HepG2 (cell line): Measurements from ENCODE around the gene ARHGEF12. TPM values are rescaled to one million over a fixed set of nuclear protein-coding genes. Genes with fewer than 3 reads are reported as not detected.

Source experiments
- ATAC-seq: fragments of 200-7000 bp; cut with Tn5 transposase; 3 replicates; pipeline ENCODE4 v1.9.1; 2020; ENCODE audit warnings: mild to moderate bottlenecking, moderate library complexity
- BruUV-seq: library from RNA; stranded (reverse); fragments of 400-500 nt; replicated peaks from 2 replicates; lab custom pipeline; 2021; lab: Mats Ljungman, UMichigan
- CTCF ChIA-PET: fragments of 300-600 bp; formaldehyde crosslinking; extraction: SDS; loops from one replicate; lab custom pipeline; 2021; ENCODE audit warnings: low total read pairs, inconsistent platforms, low intra/inter-chr PET ratio; lab: Yijun Ruan, JAX
- POLR2A ChIA-PET: fragments of 350-600 bp; sonication (Branson Sonifier 250); formaldehyde crosslinking; loops from one replicate; lab custom pipeline; 2020; ENCODE audit warnings: antibody characterized with exemption, inconsistent platforms; lab: Yijun Ruan, JAX
- DNase-seq: peaks from one replicate; pipeline ENCODE4 v3.0.0-alpha.2; 2015; ENCODE audit warnings: low spot score
- FAIRE-seq: peaks from 3 replicates; lab custom pipeline; 2011; peaks lifted over from hg19 to GRCh38; lab: Jason Lieb, UNC
- H2AFZ ChIP-seq: one replicate; pipeline ENCODE4 v1.6.1; 2011; ENCODE audit warnings: low read length, inconsistent platforms
- H3K27ac ChIP-seq: fragments of 300-600 bp; 3 replicates; pipeline ENCODE4 v1.8.0; 2011; ENCODE audit warnings: mixed run types, mild to moderate bottlenecking, mixed read lengths, low read length, inconsistent platforms; ENCODE audit not compliant: insufficient read depth; ENCODE audit errors: extremely low read length
- H3K27me3 ChIP-seq, 2 experiments: fragments of 200-600 bp in 1 of 2; 2 replicates in 1 of 2; 3 replicates in 1 of 2; pipeline versions ENCODE4 v1.6.0 to v1.8.0; 2011; ENCODE audit warnings: low read length in 2 of 2, mild to moderate bottlenecking in 2 of 2, moderate library complexity in 2 of 2, inconsistent platforms in 1 of 2; ENCODE audit not compliant: insufficient read depth in 2 of 2, control insufficient read depth in 1 of 2
- H3K36me3 ChIP-seq, 2 experiments: fragments of 200-600 bp in 1 of 2; replicated peaks in 1 of 2; 2 replicates in 1 of 2; 3 replicates in 1 of 2; pipeline versions ENCODE4 v1.5.1 to v1.8.0; 2011; ENCODE audit warnings: low read length in 2 of 2, inconsistent platforms in 1 of 2; ENCODE audit not compliant: insufficient read depth in 2 of 2, control insufficient read depth in 1 of 2
- H3K4me1 ChIP-seq: 2 replicates; pipeline ENCODE4 v1.5.1; 2012; ENCODE audit warnings: low read length, inconsistent platforms; ENCODE audit not compliant: insufficient read depth
- H3K4me2 ChIP-seq: 2 replicates; pipeline ENCODE4 v1.6.0; 2011; ENCODE audit warnings: low read depth, low read length, inconsistent platforms
- H3K4me3 ChIP-seq, 3 experiments: fragments of 200-600 bp in 1 of 3; sonication (generic), shearing (Covaris generic) in 1 of 3; replicated peaks in 1 of 3; 2 replicates each; pipeline ENCODE4 v1.5.1; 2011 to 2016; ENCODE audit warnings: low read length in 3 of 3, inconsistent platforms in 2 of 3, low read depth in 2 of 3, mild to moderate bottlenecking in 2 of 3, control low read depth in 1 of 3, mixed read lengths in 1 of 3; ENCODE audit not compliant: insufficient read depth in 1 of 3
- H3K79me2 ChIP-seq: one replicate; pipeline ENCODE4 v1.6.1; 2011; ENCODE audit warnings: low read length, inconsistent platforms; ENCODE audit not compliant: insufficient read depth
- H3K9ac ChIP-seq: 2 replicates; pipeline ENCODE4 v1.6.0; 2011; ENCODE audit warnings: mild to moderate bottlenecking, low read depth, low read length, inconsistent platforms; ENCODE audit not compliant: insufficient read depth
- H3K9me3 ChIP-seq: 2 replicates; pipeline ENCODE4 v1.5.1; 2012; ENCODE audit warnings: mild to moderate bottlenecking, low read length
- H4K20me1 ChIP-seq: 2 replicates; pipeline ENCODE4 v1.6.0; 2011; ENCODE audit warnings: inconsistent platforms, mild to moderate bottlenecking, low read length, moderate library complexity; ENCODE audit not compliant: insufficient read depth
- CBX2 ChIP-seq, 2 experiments: fragments of 200-600 bp in 1 of 2; sonication (generic); formaldehyde crosslinking in 1 of 2; IDR thresholded peaks; 2 replicates each; pipeline versions ENCODE4 v1.7.0 to v1.8.1; 2018 to 2022; ENCODE audit warnings: low read depth in 2 of 2, low read length in 1 of 2, mild to moderate bottlenecking in 1 of 2, missing genetic modification reagents in 1 of 2
- DNMT1 ChIP-seq: sonication (generic); formaldehyde crosslinking; IDR thresholded peaks from 2 replicates; pipeline ENCODE4 v1.5.1; 2020; ENCODE audit warnings: mild to moderate bottlenecking, missing genetic modification reagents
- HHEX ChIP-seq: IDR thresholded peaks from 2 replicates; pipeline ENCODE4 v1.6.1; 2016; ENCODE audit warnings: control low read depth
- JDP2 ChIP-seq: sonication (generic); formaldehyde crosslinking; IDR thresholded peaks from 2 replicates; pipeline ENCODE4 v1.8.1; 2022; ENCODE audit warnings: missing genetic modification reagents, borderline replicate concordance
- KMT2A ChIP-seq: sonication (generic); formaldehyde crosslinking; IDR thresholded peaks from 2 replicates; pipeline ENCODE4 v1.4.0; 2020; ENCODE audit warnings: missing genetic modification reagents
- MAFF ChIP-seq: IDR thresholded peaks from 2 replicates; pipeline ENCODE4 v1.6.1; 2011; ENCODE audit warnings: low read depth, low read length, improper control_type of control experiment
- MATR3 ChIP-seq: sonication (generic); formaldehyde crosslinking; IDR thresholded peaks from 2 replicates; pipeline ENCODE4 v1.4.0; 2020; ENCODE audit warnings: missing genetic modification reagents
- NCOR1 ChIP-seq: fragments of 200-600 bp; sonication (generic); IDR thresholded peaks from 2 replicates; pipeline ENCODE4 v1.7.0; 2017; ENCODE audit warnings: antibody characterized with exemption, low read length, borderline replicate concordance
- NRL ChIP-seq: sonication (generic); formaldehyde crosslinking; IDR thresholded peaks from 2 replicates; pipeline ENCODE4 v1.5.0; 2020; ENCODE audit warnings: missing genetic modification reagents, mild to moderate bottlenecking, moderate library complexity, borderline replicate concordance
- PTBP1 ChIP-seq: fragments of 200-400 bp; formaldehyde crosslinking; IDR thresholded peaks from 2 replicates; pipeline ENCODE4 v1.6.1; 2018; ENCODE audit warnings: low read length, low read depth; ENCODE audit not compliant: poor library complexity, severe bottlenecking
- ZBTB2 ChIP-seq: sonication (generic); formaldehyde crosslinking; IDR thresholded peaks from 2 replicates; pipeline ENCODE4 v1.8.0; 2022; ENCODE audit warnings: low read depth, missing genetic modification reagents
- ZBTB8A ChIP-seq: sonication (generic); formaldehyde crosslinking; IDR thresholded peaks from 2 replicates; pipeline ENCODE4 v1.4.0; 2020; ENCODE audit warnings: mild to moderate bottlenecking, low read depth, missing genetic modification reagents, borderline replicate concordance
- ZMYM4 ChIP-seq: sonication (generic); formaldehyde crosslinking; IDR thresholded peaks from 2 replicates; pipeline ENCODE4 v1.8.1; 2023; ENCODE audit warnings: mild to moderate bottlenecking, missing genetic modification reagents
- ZNF280D ChIP-seq: sonication (generic); formaldehyde crosslinking; IDR thresholded peaks from 2 replicates; pipeline ENCODE4 v1.5.1; 2020; ENCODE audit warnings: mild to moderate bottlenecking, missing genetic modification reagents
- ZNF329 ChIP-seq: sonication (generic); formaldehyde crosslinking; IDR thresholded peaks from 2 replicates; pipeline ENCODE4 v1.9.0; 2021; ENCODE audit warnings: low read depth, mild to moderate bottlenecking, missing genetic modification reagents
- ZNF543 ChIP-seq: sonication (generic); formaldehyde crosslinking; IDR thresholded peaks from 2 replicates; pipeline ENCODE4 v1.4.0; 2020; ENCODE audit warnings: mild to moderate bottlenecking, missing genetic modification reagents
- ZNF839 ChIP-seq: sonication (generic); formaldehyde crosslinking; IDR thresholded peaks from 2 replicates; pipeline ENCODE4 v1.4.0; 2020; ENCODE audit warnings: missing genetic modification reagents, mild to moderate bottlenecking, borderline replicate concordance
- ZNF841 ChIP-seq: sonication (generic); formaldehyde crosslinking; IDR thresholded peaks from 2 replicates; pipeline ENCODE4 v1.8.1; 2023; ENCODE audit warnings: missing genetic modification reagents, borderline replicate concordance
- WGBS: methylation state at CpG from one replicate; pipeline ENCODE4 v1.1.6; 2017; ENCODE audit warnings: low lambda C conversion rate; 5-methylcytosine and 5-hydroxymethylcytosine counted together
- in situ Hi-C: cut with HindIII; loops from 2 replicates; pipeline ENCODE4 v1.10.0; 2017; ENCODE audit warnings: low pct_unique_long_range_greater_than_20kb; ENCODE audit not compliant: extremely low pct_ligation_motif_present
- intact Hi-C: fragments of 100-400 bp; cut with micrococcal nuclease; formaldehyde crosslinking; loops from one replicate; pipeline ENCODE4 v1.10.0; 2022; ENCODE audit not compliant: unreplicated experiment
- polyA plus RNA-seq, 8 experiments: library from polyadenylated mRNA; depleted of rRNA in 3 of 8; stranded (reverse) in 7 of 8; unstranded in 1 of 8; fragments of >200 nt; fragmentation: Illumina TruSeq in 4 of 8; extraction: Trizol in 4 of 8; gene quantifications; 2 replicates each; pipeline versions ENCODE4 v1.2.1 to v1.2.3, GENCODE V29; 2011 to 2016; ENCODE audit warnings: low read depth in 4 of 8, missing spikeins in 1 of 8, mixed read lengths in 1 of 8; ENCODE audit not compliant: insufficient read depth in 1 of 8
- total RNA-seq, 5 experiments: library from RNA; depleted of rRNA; stranded (reverse); fragments of >200 nt; fragmentation: Illumina TruSeq; extraction: Trizol; gene quantifications; 2 replicates each; pipeline ENCODE4 v1.2.3, GENCODE V29; 2016; ENCODE audit warnings: low read depth in 1 of 5
- TF ChIP-seq, protein P1 (sequence below): sonication (generic); formaldehyde crosslinking; IDR thresholded peaks from 2 replicates; pipeline ENCODE4 v1.4.0; 2020; ENCODE audit warnings: missing genetic modification reagents

The ARHGEF12 gene
- total and polyA plus RNA-seq, 2 of the 13 experiments (the other 11 are each of a cell fraction or from before 2014, with no cell fraction given) = 17.9 to 54.4 TPM

DNA sequence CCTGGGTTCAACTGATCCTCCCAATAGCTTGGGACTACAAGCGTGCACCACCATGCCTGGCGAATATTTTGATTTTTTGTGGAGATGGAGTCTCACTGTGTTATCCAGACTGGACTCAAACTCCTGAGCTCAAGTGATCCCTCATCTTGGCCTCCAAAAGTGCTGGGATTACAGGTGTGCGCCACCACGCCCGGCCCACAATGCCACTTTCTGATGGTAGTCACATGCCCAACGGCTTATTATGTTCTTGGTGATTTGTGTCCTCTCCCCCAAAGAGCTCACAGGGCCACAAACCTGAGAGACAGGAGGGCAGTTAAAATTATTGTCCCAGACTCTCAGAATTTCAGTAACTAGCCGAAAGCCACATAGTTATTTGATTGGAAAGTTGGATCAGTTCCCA is 185.0 kb downstream of the ARHGEF12 start:
- intact Hi-C loops (no loop called here), in situ Hi-C loops (no loop called here)
- H4K20me1 ChIP-seq = no peaks in the 10 kb centered on the region
- DNase-seq (no peak), ATAC-seq (no peak), FAIRE-seq (no peak)
- H3K9ac ChIP-seq = no peak overlapping the region
- BruUV-seq = no TSS peak
- peaks cover 33% of the 10 kb centered on the region for H3K4me1 ChIP-seq
- no peaks in the 10 kb centered on the region for H3K79me2 ChIP-seq
- no peak overlapping the region for H3K4me3 ChIP-seq
- H3K4me2 ChIP-seq = no peak overlapping the region
- no peak overlapping the region for H2AFZ ChIP-seq
- no peaks in the 10 kb centered on the region for H3K9me3 ChIP-seq
- CTCF ChIA-PET = no interaction called here
- peaks cover 4 to 50% of the 10 kb centered on the region in 2 experiments; a peak in 4 of 5 replicates for H3K27me3 ChIP-seq
- WGBS = 67% methylated on average over 7 of the region's 7 CpGs
- H3K27ac ChIP-seq = no peak overlapping the region
- TF ChIP-seq ZNF841 (CRISPR knock-in tag) (no peak), ZBTB8A (CRISPR knock-in tag) (no peak), ZNF280D (CRISPR knock-in tag) (no peak), HHEX (CRISPR knock-in tag) (no peak), ZMYM4 (CRISPR knock-in tag) (no peak), KMT2A (CRISPR knock-in tag) (no peak), ZNF839 (no peak), CBX2 (IDR thresholded peaks at IDR 0.05; ENCODE audit: low read depth, low read length) (no peak), CBX2 (CRISPR knock-in tag; IDR thresholded peaks at IDR 0.05; ENCODE audit: low read depth) (no peak), NRL (no peak), PTBP1 (no peak), NCOR1 (no peak), MATR3 (CRISPR knock-in tag) (no peak), MAFF (no peak), ZBTB2 (CRISPR knock-in tag) (no peak), JDP2 (CRISPR knock-in tag) (no peak), ZNF329 (no peak), DNMT1 (no peak), ZNF543 (no peak)
- TF ChIP-seq, protein P1, sequence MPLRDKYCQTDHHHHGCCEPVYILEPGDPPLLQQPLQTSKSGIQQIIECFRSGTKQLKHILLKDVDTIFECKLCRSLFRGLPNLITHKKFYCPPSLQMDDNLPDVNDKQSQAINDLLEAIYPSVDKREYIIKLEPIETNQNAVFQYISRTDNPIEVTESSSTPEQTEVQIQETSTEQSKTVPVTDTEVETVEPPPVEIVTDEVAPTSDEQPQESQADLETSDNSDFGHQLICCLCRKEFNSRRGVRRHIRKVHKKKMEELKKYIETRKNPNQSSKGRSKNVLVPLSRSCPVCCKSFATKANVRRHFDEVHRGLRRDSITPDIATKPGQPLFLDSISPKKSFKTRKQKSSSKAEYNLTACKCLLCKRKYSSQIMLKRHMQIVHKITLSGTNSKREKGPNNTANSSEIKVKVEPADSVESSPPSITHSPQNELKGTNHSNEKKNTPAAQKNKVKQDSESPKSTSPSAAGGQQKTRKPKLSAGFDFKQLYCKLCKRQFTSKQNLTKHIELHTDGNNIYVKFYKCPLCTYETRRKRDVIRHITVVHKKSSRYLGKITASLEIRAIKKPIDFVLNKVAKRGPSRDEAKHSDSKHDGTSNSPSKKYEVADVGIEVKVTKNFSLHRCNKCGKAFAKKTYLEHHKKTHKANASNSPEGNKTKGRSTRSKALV (CRISPR knock-in tag) = no peak
- POLR2A ChIA-PET = no interaction called here
- H3K36me3 ChIP-seq = no peaks in the 10 kb centered on the region
